Measurements from ENCODE around the gene HECTD2. TPM values are rescaled to one million over a fixed set of nuclear protein-coding genes. Genes with fewer than 3 reads are reported as not detected.

Gene HECTD2
- total and polyA plus RNA-seq, 7 donors: 1.7 to 15.0 (median 6.8) TPM

DNA sequence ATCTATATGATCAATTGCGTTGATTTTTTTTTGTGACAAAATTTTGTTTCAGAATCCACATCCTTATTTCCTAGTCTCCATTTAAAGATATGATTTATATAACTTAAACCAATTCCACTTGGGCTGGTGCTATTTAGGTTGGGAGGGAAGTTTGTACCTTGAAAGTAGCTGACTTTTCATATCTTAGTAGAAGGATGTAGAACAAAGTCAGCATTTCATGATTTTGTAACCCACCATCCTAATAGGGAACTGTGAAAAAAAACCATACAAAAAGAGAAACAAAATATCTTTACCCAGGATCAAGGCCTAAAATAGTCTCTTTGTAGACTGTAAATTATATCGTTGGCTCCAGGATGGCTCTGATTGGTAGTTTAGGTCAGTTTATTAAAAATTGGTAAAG is 8.3 kb downstream of the HECTD2 start:
- peaks cover 34% of the 10 kb centered on the region for H3K4me1 ChIP-seq
- H3K27ac ChIP-seq: no peak overlapping the region
- DNase-seq: no peak
- H3K9me3 ChIP-seq: no peaks in the 10 kb centered on the region
- ATAC-seq: no peak
- TF ChIP-seq, protein P1, sequence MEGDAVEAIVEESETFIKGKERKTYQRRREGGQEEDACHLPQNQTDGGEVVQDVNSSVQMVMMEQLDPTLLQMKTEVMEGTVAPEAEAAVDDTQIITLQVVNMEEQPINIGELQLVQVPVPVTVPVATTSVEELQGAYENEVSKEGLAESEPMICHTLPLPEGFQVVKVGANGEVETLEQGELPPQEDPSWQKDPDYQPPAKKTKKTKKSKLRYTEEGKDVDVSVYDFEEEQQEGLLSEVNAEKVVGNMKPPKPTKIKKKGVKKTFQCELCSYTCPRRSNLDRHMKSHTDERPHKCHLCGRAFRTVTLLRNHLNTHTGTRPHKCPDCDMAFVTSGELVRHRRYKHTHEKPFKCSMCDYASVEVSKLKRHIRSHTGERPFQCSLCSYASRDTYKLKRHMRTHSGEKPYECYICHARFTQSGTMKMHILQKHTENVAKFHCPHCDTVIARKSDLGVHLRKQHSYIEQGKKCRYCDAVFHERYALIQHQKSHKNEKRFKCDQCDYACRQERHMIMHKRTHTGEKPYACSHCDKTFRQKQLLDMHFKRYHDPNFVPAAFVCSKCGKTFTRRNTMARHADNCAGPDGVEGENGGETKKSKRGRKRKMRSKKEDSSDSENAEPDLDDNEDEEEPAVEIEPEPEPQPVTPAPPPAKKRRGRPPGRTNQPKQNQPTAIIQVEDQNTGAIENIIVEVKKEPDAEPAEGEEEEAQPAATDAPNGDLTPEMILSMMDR (IDR thresholded peaks at IDR 0.05): no peak
- no peaks in the 10 kb centered on the region for H3K36me3 ChIP-seq (ENCODE audit: insufficient read depth in 1 of 2, low read depth in 1 of 2)
- H3K27me3 ChIP-seq (ENCODE audit: insufficient read depth in 3 of 3, low read length in 2 of 3): no peaks in the 10 kb centered on the region
- WGBS, 3 donors: 84 to 93% (median 92%) methylated on average over 2 of the region's 2 CpGs
- intact Hi-C loops (cut with DNase I): loop anchor here in 1 of 2 donors (10.0 kb wide), 1 partner anchor 216 kb away; the partner anchor contains the start of gene PPP1R3C
- no peak overlapping the region for H3K4me3 ChIP-seq

DNA sequence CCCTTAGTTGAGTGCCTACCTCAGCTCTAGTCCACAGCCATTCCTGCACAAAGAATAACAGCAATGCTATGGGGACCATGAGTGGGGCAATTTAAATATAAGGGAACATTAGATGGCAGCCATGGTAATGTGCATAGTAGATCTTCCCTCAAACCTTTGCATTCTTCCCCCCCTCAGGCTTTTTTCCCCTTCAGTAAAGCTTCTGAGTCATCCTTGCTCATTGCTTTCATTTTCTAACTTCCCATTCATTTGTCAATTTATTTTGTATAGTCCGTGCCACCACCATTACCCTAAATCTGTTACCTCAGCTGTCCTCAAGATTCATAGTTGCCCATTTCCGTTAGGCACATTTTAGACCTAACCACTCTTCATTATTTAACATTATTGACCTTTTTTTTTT is 10.7 kb downstream of the HECTD2 start:
- 92 to 94% (median 94%) methylated on average over 2 of the region's 2 CpGs for WGBS, 3 donors
- Histone ChIP-seq H3K9me3 (no peaks in the 10 kb centered on the region), H3K4me3 (no peak overlapping the region), H3K36me3 (ENCODE audit: insufficient read depth in 1 of 2, low read depth in 1 of 2) (no peaks in the 10 kb centered on the region), H3K4me1 (peaks cover 20% of the 10 kb centered on the region), H3K27ac (no peak overlapping the region), H3K27me3 (ENCODE audit: insufficient read depth in 3 of 3, low read length in 2 of 3) (no peaks in the 10 kb centered on the region)
- intact Hi-C loops (cut with DNase I): no loop called here
- TF ChIP-seq, protein P1 (IDR thresholded peaks at IDR 0.05): no peak
- ATAC-seq (no peak), DNase-seq (no peak)

DNA sequence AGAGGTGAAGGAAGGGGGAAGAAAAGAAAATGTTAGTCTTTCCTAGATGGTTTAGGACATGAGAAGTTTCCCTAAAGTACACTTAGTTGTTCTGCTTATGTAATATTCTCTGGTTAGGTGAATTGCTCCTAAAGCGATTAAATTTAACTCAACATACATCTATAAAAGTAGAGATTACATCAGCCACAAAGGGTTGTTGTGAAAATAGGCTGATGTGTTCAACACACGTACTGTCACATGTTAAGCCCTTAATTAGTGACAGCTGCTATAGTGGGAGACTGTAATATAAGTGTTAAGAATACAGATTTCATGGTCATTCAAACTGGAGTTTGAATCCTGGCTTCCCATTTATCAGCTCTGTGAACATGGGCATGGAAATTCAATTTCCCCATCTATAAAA is 12.8 kb downstream of the HECTD2 start:
- H3K27me3 ChIP-seq (ENCODE audit: insufficient read depth in 3 of 3, low read length in 2 of 3): no peaks in the 10 kb centered on the region
- intact Hi-C loops (cut with DNase I): no loop called here
- peaks cover 12% of the 10 kb centered on the region for H3K4me1 ChIP-seq
- peak in 2 of 4 donors; percentile 36 to 61 for ATAC-seq
- DNase-seq: no peak
- no peaks in the 10 kb centered on the region for H3K36me3 ChIP-seq (ENCODE audit: insufficient read depth in 1 of 2, low read depth in 1 of 2)
- H3K27ac ChIP-seq: peak overlapping the region; percentile 8
- TF ChIP-seq, protein P1 (IDR thresholded peaks at IDR 0.05): no peak
- no peak overlapping the region for H3K4me3 ChIP-seq
- 48 to 62% (median 52%) methylated on average over 2 of the region's 2 CpGs for WGBS, 3 donors
- H3K9me3 ChIP-seq: no peaks in the 10 kb centered on the region

DNA sequence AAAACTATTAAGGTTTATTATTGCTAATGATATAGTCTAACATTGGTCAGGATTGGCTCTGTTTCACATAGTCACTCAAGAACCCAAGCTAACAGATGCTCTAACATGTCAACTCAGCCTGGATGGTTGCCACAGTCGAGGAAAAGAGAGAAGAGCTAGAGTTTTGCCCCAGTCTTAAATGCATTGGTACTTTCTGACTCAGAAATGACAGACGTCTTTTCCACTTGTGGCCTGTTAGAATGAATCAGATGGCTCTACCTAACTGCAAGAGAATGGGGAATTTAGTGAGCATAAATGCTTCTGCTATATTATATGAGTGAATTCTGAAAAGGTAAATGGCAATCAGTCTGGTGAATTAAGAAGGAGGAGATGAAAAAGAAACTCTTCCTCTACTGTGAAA is 13.9 kb downstream of the HECTD2 start:
- DNase-seq (no peak), ATAC-seq (peak in 2 of 4 donors; percentile 26 to 35)
- Histone ChIP-seq H3K4me3 (no peak overlapping the region), H3K4me1 (peaks cover 12% of the 10 kb centered on the region), H3K9me3 (no peaks in the 10 kb centered on the region), H3K27ac (peak overlapping the region; percentile 8), H3K36me3 (ENCODE audit: insufficient read depth in 1 of 2, low read depth in 1 of 2) (no peaks in the 10 kb centered on the region), H3K27me3 (ENCODE audit: insufficient read depth in 3 of 3, low read length in 2 of 3) (no peaks in the 10 kb centered on the region)
- 37 to 46% (median 39%) methylated on average over 2 of the region's 2 CpGs for WGBS, 3 donors
- intact Hi-C loops (cut with DNase I): no loop called here
- TF ChIP-seq, protein P1 (IDR thresholded peaks at IDR 0.05): no peak

DNA sequence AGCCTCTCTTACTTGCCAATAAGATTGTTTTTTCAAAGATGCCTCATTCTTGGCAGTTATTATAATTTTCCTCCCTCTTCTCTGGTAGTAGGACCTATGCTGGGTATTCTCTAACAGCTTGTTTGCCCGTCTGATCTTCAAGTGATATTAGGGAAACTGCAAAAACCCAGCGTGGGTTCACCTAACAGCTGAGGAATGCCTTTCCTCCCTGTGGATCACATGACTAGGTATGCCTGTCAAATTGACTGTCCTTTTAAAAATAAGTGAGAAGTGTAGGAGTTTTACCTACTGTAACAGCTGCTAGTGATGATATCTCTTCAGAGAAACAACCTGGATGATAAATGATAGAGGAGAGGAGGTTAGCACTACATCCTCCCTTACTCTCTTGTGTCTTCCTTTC is 22.0 kb downstream of the HECTD2 start:
- Histone ChIP-seq H3K27me3 (ENCODE audit: insufficient read depth in 3 of 3, low read length in 2 of 3) (no peaks in the 10 kb centered on the region), H3K9me3 (no peaks in the 10 kb centered on the region), H3K4me3 (no peak overlapping the region), H3K27ac (no peak overlapping the region), H3K4me1 (peaks cover 12% of the 10 kb centered on the region), H3K36me3 (ENCODE audit: insufficient read depth in 1 of 2, low read depth in 1 of 2) (no peaks in the 10 kb centered on the region)
- no peak for DNase-seq
- TF ChIP-seq, protein P1 (IDR thresholded peaks at IDR 0.05): no peak
- intact Hi-C loops (cut with DNase I): no loop called here
- 66 to 79% (median 67%) methylated on average over 2 of the region's 2 CpGs for WGBS, 3 donors
- no peak for ATAC-seq
